ENCODE results near the gene UFSP1. TPM values are rescaled to one million over a fixed set of nuclear protein-coding genes. Genes with fewer than 3 reads are reported as not detected.

The UFSP1 gene
- polyA plus RNA-seq, 1 donor from 2014 or later, result 2.4 TPM

- H4K20me1 ChIP-seq (ENCODE audit: insufficient read depth), result no peaks in the 10 kb centered on the region
- no peaks in the 10 kb centered on the region for H3K27me3 ChIP-seq (ENCODE audit: insufficient read depth, low read depth, low read length)
- no peaks in the 10 kb centered on the region for H3K79me2 ChIP-seq (replicated peaks; ENCODE audit: insufficient read depth, low read length)
- no peaks in the 10 kb centered on the region for H3K9me3 ChIP-seq (ENCODE audit: low read length)
- H3K9ac ChIP-seq (ENCODE audit: low read length), result no peak overlapping the region
- no peaks in the 10 kb centered on the region for H3F3A ChIP-seq (ENCODE audit: insufficient read depth, low read length, poor library complexity, severe bottlenecking)
- no peak for TF ChIP-seq POLR2AphosphoS5 (IDR thresholded peaks at IDR 0.05)
- no peak for TF ChIP-seq TAF1 (IDR thresholded peaks at IDR 0.05; ENCODE audit: low read depth)
- TF ChIP-seq, protein P1, sequence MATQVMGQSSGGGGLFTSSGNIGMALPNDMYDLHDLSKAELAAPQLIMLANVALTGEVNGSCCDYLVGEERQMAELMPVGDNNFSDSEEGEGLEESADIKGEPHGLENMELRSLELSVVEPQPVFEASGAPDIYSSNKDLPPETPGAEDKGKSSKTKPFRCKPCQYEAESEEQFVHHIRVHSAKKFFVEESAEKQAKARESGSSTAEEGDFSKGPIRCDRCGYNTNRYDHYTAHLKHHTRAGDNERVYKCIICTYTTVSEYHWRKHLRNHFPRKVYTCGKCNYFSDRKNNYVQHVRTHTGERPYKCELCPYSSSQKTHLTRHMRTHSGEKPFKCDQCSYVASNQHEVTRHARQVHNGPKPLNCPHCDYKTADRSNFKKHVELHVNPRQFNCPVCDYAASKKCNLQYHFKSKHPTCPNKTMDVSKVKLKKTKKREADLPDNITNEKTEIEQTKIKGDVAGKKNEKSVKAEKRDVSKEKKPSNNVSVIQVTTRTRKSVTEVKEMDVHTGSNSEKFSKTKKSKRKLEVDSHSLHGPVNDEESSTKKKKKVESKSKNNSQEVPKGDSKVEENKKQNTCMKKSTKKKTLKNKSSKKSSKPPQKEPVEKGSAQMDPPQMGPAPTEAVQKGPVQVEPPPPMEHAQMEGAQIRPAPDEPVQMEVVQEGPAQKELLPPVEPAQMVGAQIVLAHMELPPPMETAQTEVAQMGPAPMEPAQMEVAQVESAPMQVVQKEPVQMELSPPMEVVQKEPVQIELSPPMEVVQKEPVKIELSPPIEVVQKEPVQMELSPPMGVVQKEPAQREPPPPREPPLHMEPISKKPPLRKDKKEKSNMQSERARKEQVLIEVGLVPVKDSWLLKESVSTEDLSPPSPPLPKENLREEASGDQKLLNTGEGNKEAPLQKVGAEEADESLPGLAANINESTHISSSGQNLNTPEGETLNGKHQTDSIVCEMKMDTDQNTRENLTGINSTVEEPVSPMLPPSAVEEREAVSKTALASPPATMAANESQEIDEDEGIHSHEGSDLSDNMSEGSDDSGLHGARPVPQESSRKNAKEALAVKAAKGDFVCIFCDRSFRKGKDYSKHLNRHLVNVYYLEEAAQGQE (IDR thresholded peaks at IDR 0.05; ENCODE audit: borderline replicate concordance), result no peak
- TF ChIP-seq EP300 (conservative IDR thresholded peaks at IDR 0.05; ENCODE audit: poor library complexity, severe bottlenecking), result no peak
- TF ChIP-seq RAD21 (conservative IDR thresholded peaks at IDR 0.05), result no peak
- no peak for TF ChIP-seq SMC3 (conservative IDR thresholded peaks at IDR 0.05; ENCODE audit: poor library complexity)
- TF ChIP-seq, protein P2, sequence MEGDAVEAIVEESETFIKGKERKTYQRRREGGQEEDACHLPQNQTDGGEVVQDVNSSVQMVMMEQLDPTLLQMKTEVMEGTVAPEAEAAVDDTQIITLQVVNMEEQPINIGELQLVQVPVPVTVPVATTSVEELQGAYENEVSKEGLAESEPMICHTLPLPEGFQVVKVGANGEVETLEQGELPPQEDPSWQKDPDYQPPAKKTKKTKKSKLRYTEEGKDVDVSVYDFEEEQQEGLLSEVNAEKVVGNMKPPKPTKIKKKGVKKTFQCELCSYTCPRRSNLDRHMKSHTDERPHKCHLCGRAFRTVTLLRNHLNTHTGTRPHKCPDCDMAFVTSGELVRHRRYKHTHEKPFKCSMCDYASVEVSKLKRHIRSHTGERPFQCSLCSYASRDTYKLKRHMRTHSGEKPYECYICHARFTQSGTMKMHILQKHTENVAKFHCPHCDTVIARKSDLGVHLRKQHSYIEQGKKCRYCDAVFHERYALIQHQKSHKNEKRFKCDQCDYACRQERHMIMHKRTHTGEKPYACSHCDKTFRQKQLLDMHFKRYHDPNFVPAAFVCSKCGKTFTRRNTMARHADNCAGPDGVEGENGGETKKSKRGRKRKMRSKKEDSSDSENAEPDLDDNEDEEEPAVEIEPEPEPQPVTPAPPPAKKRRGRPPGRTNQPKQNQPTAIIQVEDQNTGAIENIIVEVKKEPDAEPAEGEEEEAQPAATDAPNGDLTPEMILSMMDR (IDR thresholded peaks at IDR 0.05; ENCODE audit: poor library complexity, severe bottlenecking), result no peak
- TF ChIP-seq EZH2 (IDR thresholded peaks at IDR 0.05; ENCODE audit: borderline replicate concordance, insufficient read depth, low read length, poor library complexity, severe bottlenecking), result no peak
- no peak for TF ChIP-seq MXI1 (conservative IDR thresholded peaks at IDR 0.05; ENCODE audit: poor library complexity, severe bottlenecking)
- H3K27ac ChIP-seq (ENCODE audit: low read length), result no peak overlapping the region
- H3K4me2 ChIP-seq (ENCODE audit: low read length), result no peak overlapping the region
- H3K4me3 ChIP-seq (ENCODE audit: low read length), result no peak overlapping the region
- no peaks in the 10 kb centered on the region for H3K9me2 ChIP-seq (ENCODE audit: insufficient read depth, low read length)
- no peaks in the 10 kb centered on the region for H3K36me3 ChIP-seq (ENCODE audit: insufficient read depth, low read length)
- H2AFZ ChIP-seq (ENCODE audit: low read depth, low read length), result no peak overlapping the region
These were observed 27.9 kb downstream of the UFSP1 start for GRCh38 chr7:100861616-100861985.

GRCh38 chr7:100860702-100861615, 28.6 kb downstream of the UFSP1 start:
- Histone ChIP-seq H3K27ac (ENCODE audit: low read length) (no peak overlapping the region), H3K4me3 (ENCODE audit: low read length) (no peak overlapping the region), H4K20me1 (ENCODE audit: insufficient read depth) (no peaks in the 10 kb centered on the region), H3K4me2 (ENCODE audit: low read length) (no peak overlapping the region), H3K36me3 (ENCODE audit: insufficient read depth, low read length) (no peaks in the 10 kb centered on the region), H3F3A (ENCODE audit: insufficient read depth, low read length, poor library complexity, severe bottlenecking) (no peaks in the 10 kb centered on the region), H3K27me3 (ENCODE audit: insufficient read depth, low read depth, low read length) (no peaks in the 10 kb centered on the region), H3K9me3 (ENCODE audit: low read length) (no peaks in the 10 kb centered on the region), H3K9ac (ENCODE audit: low read length) (no peak overlapping the region), H3K79me2 (replicated peaks; ENCODE audit: insufficient read depth, low read length) (no peaks in the 10 kb centered on the region), H3K9me2 (ENCODE audit: insufficient read depth, low read length) (no peaks in the 10 kb centered on the region), H2AFZ (ENCODE audit: low read depth, low read length) (no peak overlapping the region)
- TF ChIP-seq POLR2AphosphoS5 (IDR thresholded peaks at IDR 0.05) (no peak), TAF1 (IDR thresholded peaks at IDR 0.05; ENCODE audit: low read depth) (no peak), SMC3 (conservative IDR thresholded peaks at IDR 0.05; ENCODE audit: poor library complexity) (no peak), EZH2 (IDR thresholded peaks at IDR 0.05; ENCODE audit: borderline replicate concordance, insufficient read depth, low read length, poor library complexity, severe bottlenecking) (no peak), EP300 (conservative IDR thresholded peaks at IDR 0.05; ENCODE audit: poor library complexity, severe bottlenecking) (no peak), MXI1 (conservative IDR thresholded peaks at IDR 0.05; ENCODE audit: poor library complexity, severe bottlenecking) (no peak), RAD21 (conservative IDR thresholded peaks at IDR 0.05) (no peak)
- TF ChIP-seq, protein P1 (IDR thresholded peaks at IDR 0.05; ENCODE audit: borderline replicate concordance), result no peak
- TF ChIP-seq, protein P2 (IDR thresholded peaks at IDR 0.05; ENCODE audit: poor library complexity, severe bottlenecking), result no peak
